NCI-H446 treated with DMSO at 0.1 percent for 48 hours (cell line): Measurements from ENCODE around the gene NTRK2.

Source experiments
- DNase-seq: peaks from one replicate; lab custom pipeline; 2025; lab: John Stamatoyannopoulos, UW

The NTRK2 gene

GRCh38 chr9:84681516-84682285 lies 12.2 kb downstream of the NTRK2 start:
- DNase-seq: no peak

GRCh38 chr9:84686068-84686467 lies 16.5 kb downstream of the NTRK2 start:
- DNase-seq: no peak

GRCh38 chr9:84688956-84689355 lies 19.4 kb downstream of the NTRK2 start:
- DNase-seq: no peak

GRCh38 chr9:84691634-84692033 lies 22.1 kb downstream of the NTRK2 start:
- no peak for DNase-seq

- no peak for DNase-seq
These were observed 24.7 kb downstream of the NTRK2 start for GRCh38 chr9:84694248-84694647.

GRCh38 chr9:84697042-84697441 lies 27.5 kb downstream of the NTRK2 start:
- no peak for DNase-seq

- DNase-seq: no peak
These were observed 28.1 kb downstream of the NTRK2 start for GRCh38 chr9:84697509-84698114.

- no peak for DNase-seq
These were observed 28.8 kb downstream of the NTRK2 start for GRCh38 chr9:84698323-84698722.

- DNase-seq: no peak
These were observed 30.5 kb downstream of the NTRK2 start for GRCh38 chr9:84699984-84700383.

GRCh38 chr9:84701801-84702200 lies 32.3 kb downstream of the NTRK2 start:
- DNase-seq: no peak

GRCh38 chr9:84702471-84702870 lies 32.9 kb downstream of the NTRK2 start:
- no peak for DNase-seq

GRCh38 chr9:84703793-84704192 lies 34.3 kb downstream of the NTRK2 start:
- no peak for DNase-seq

GRCh38 chr9:84705128-84705527 lies 35.6 kb downstream of the NTRK2 start:
- no peak for DNase-seq

- no peak for DNase-seq
These were observed 38.9 kb downstream of the NTRK2 start for GRCh38 chr9:84708400-84708799.

- no peak for DNase-seq
These were observed 39.5 kb downstream of the NTRK2 start for GRCh38 chr9:84709056-84709455.

- no peak for DNase-seq
These were observed 41.3 kb downstream of the NTRK2 start for GRCh38 chr9:84710701-84711397.

- DNase-seq: no peak
These were observed 41.9 kb downstream of the NTRK2 start for GRCh38 chr9:84711398-84711777.

- no peak for DNase-seq
These were observed 42.4 kb downstream of the NTRK2 start for GRCh38 chr9:84711936-84712335.

- no peak for DNase-seq
These were observed 46.7 kb downstream of the NTRK2 start for GRCh38 chr9:84716217-84716616.

GRCh38 chr9:84718476-84718875 lies 48.9 kb downstream of the NTRK2 start:
- no peak for DNase-seq

- DNase-seq: no peak
These were observed 53.0 kb downstream of the NTRK2 start for GRCh38 chr9:84722388-84722989.

- DNase-seq: no peak
These were observed 53.9 kb downstream of the NTRK2 start for GRCh38 chr9:84723426-84723825.

- DNase-seq: no peak
These were observed 62.2 kb downstream of the NTRK2 start for GRCh38 chr9:84731696-84732095.
